Endothelial cell of umbilical vein (primary cell): ENCODE results near the gene MAP3K15. TPM values are rescaled to one million over a fixed set of nuclear protein-coding genes. Genes with fewer than 3 reads are reported as not detected.

Source experiments
- BruUV-seq: library from RNA; stranded (reverse); fragments of 400-500 nt; replicated peaks from 2 replicates; lab custom pipeline; 2021; lab: Mats Ljungman, UMichigan
- CTCF ChIA-PET: fragments of 300-600, 350-600 bp; sonication (Branson Sonifier 250); formaldehyde crosslinking; loops from one replicate; lab custom pipeline; 2021; ENCODE audit warnings: antibody characterized with exemption, inconsistent platforms; lab: Charles Lee
- POLR2A ChIA-PET: fragments of 300-600, 350-600 bp; sonication (Branson Sonifier 250); formaldehyde crosslinking; loops from one replicate; lab custom pipeline; 2021; ENCODE audit warnings: antibody characterized with exemption, inconsistent platforms; lab: Charles Lee
- DNase-seq: peaks from one replicate; pipeline ENCODE4 v3.0.0-alpha.2; 2011; ENCODE audit warnings: low read depth, low spot score
- FAIRE-seq: peaks from 2 replicates; lab custom pipeline; 2011; peaks lifted over from hg19 to GRCh38; lab: Jason Lieb, UNC
- H2AFZ ChIP-seq: 2 replicates; pipeline ENCODE4 v1.6.0; 2012; ENCODE audit warnings: low read depth, low read length, control low read depth, inconsistent platforms
- H3K27ac ChIP-seq: 2 replicates; pipeline ENCODE4 v1.5.1; 2011; ENCODE audit warnings: low read depth, mild to moderate bottlenecking, control low read depth, low read length, moderate library complexity; ENCODE audit not compliant: insufficient read depth
- H3K27me3 ChIP-seq, 2 experiments: 2 replicates each; pipeline versions ENCODE4 v1.6.0 to v1.6.1; 2011; ENCODE audit warnings: low read length in 2 of 2, mixed read lengths in 1 of 2; ENCODE audit not compliant: control insufficient read depth in 2 of 2, insufficient read depth in 2 of 2
- H3K36me3 ChIP-seq, 2 experiments: 2 replicates in 1 of 2; 3 replicates in 1 of 2; pipeline ENCODE4 v1.5.1; 2011; ENCODE audit warnings: low read length in 2 of 2, mild to moderate bottlenecking in 1 of 2, moderate library complexity in 1 of 2; ENCODE audit not compliant: control insufficient read depth in 2 of 2, insufficient read depth in 2 of 2; ENCODE audit errors: extremely low read depth in 1 of 2
- H3K4me1 ChIP-seq: 3 replicates; pipeline ENCODE4 v1.5.1; 2011; ENCODE audit warnings: mild to moderate bottlenecking, low read length; ENCODE audit not compliant: control insufficient read depth, insufficient read depth; ENCODE audit errors: extremely low read depth
- H3K4me2 ChIP-seq: 2 replicates; pipeline ENCODE4 v1.6.1; 2011; ENCODE audit warnings: low read length, control low read depth, mixed read lengths; ENCODE audit not compliant: insufficient read depth
- H3K4me3 ChIP-seq, 3 experiments: fragments of 200-600 bp in 1 of 3; sonication (generic), shearing (Covaris generic) in 1 of 3; replicated peaks in 1 of 3; 2 replicates each; pipeline ENCODE4 v1.5.1; 2011 to 2016; ENCODE audit warnings: control low read depth in 3 of 3, low read length in 3 of 3, mild to moderate bottlenecking in 2 of 3, inconsistent platforms in 1 of 3, low read depth in 1 of 3, moderate library complexity in 1 of 3; ENCODE audit not compliant: insufficient read depth in 1 of 3
- H3K79me2 ChIP-seq: 2 replicates; pipeline ENCODE4 v1.6.0; 2012; ENCODE audit warnings: low read length, inconsistent platforms; ENCODE audit not compliant: control insufficient read depth, insufficient read depth
- H3K9ac ChIP-seq: replicated peaks from 2 replicates; pipeline ENCODE3; 2011; ENCODE audit warnings: low read length, control low read depth; ENCODE audit not compliant: insufficient read depth; ENCODE audit errors: extremely low read depth
- H3K9me1 ChIP-seq: replicated peaks from 3 replicates; pipeline ENCODE4 v1.6.0; 2011; ENCODE audit warnings: mild to moderate bottlenecking, low read length; ENCODE audit not compliant: control insufficient read depth, insufficient read depth; ENCODE audit errors: extremely low read depth
- H3K9me3 ChIP-seq: replicated peaks from 2 replicates; pipeline ENCODE4 v1.5.1; 2012; ENCODE audit warnings: low read length, inconsistent platforms; ENCODE audit not compliant: control insufficient read depth, insufficient read depth
- H4K20me1 ChIP-seq: replicated peaks from 2 replicates; pipeline ENCODE3; 2011; ENCODE audit warnings: mild to moderate bottlenecking, low read length; ENCODE audit not compliant: control insufficient read depth, insufficient read depth; ENCODE audit errors: extremely low read depth
- CTCF ChIP-seq, 2 donors: IDR thresholded peaks; 1 replicate in 1 of 2; 2 replicates in 1 of 2; pipeline ENCODE4 v1.5.1; 2011; ENCODE audit warnings: low read length in 2 of 2, mild to moderate bottlenecking in 2 of 2, moderate library complexity in 2 of 2, control low read depth in 1 of 2, inconsistent platforms in 1 of 2, low read depth in 1 of 2; ENCODE audit not compliant: insufficient read depth in 1 of 2; ENCODE audit errors: extremely low read depth in 1 of 2
- EZH2 ChIP-seq: IDR thresholded peaks from 2 replicates; pipeline ENCODE4 v1.6.1; 2012; ENCODE audit warnings: borderline replicate concordance, low read depth, mild to moderate bottlenecking, moderate library complexity, low read length, inconsistent platforms; ENCODE audit not compliant: severe bottlenecking
- FOS ChIP-seq: IDR thresholded peaks from 2 replicates; pipeline ENCODE4 v1.6.1; 2011; ENCODE audit warnings: mild to moderate bottlenecking, low read length, moderate library complexity, borderline replicate concordance; ENCODE audit not compliant: insufficient read depth
- GATA2 ChIP-seq: IDR thresholded peaks from 2 replicates; pipeline ENCODE4 v1.7.0; 2011; ENCODE audit warnings: low read depth, mild to moderate bottlenecking, moderate library complexity, mixed read lengths, low read length; ENCODE audit not compliant: insufficient read length, insufficient read depth
- JUN ChIP-seq: IDR thresholded peaks from 2 replicates; pipeline ENCODE4 v1.6.1; 2011; ENCODE audit warnings: borderline replicate concordance, low read depth; ENCODE audit not compliant: insufficient read length, insufficient read depth
- MAX ChIP-seq: IDR thresholded peaks from 2 replicates; pipeline ENCODE4 v1.6.1; 2011; ENCODE audit not compliant: insufficient read depth, insufficient read length
- MYC ChIP-seq: IDR thresholded peaks from one replicate; pipeline ENCODE4 v1.6.1; 2011; ENCODE audit warnings: mild to moderate bottlenecking, low read depth, low read length
- POLR2A ChIP-seq: IDR thresholded peaks from 2 replicates; pipeline ENCODE4 v1.6.1; 2012; ENCODE audit warnings: low read depth, mild to moderate bottlenecking, control low read depth, low read length
- POLR2AphosphoS5 ChIP-seq: IDR thresholded peaks from 2 replicates; pipeline ENCODE4 v1.6.1; 2012; ENCODE audit warnings: low read depth, mild to moderate bottlenecking, control low read depth, low read length, moderate library complexity; ENCODE audit not compliant: insufficient read depth
- dilution Hi-C: fragments of 300-500 bp; cut with MboI; formaldehyde crosslinking; loops from one replicate; pipeline ENCODE4 v1.15.0; 2019; ENCODE audit warnings: low sequenced_read_pairs; ENCODE audit not compliant: extremely low pct_ligation_motif_present
- intact Hi-C: fragments of 100-400 bp; cut with micrococcal nuclease; formaldehyde crosslinking; loops from one replicate; pipeline ENCODE4 v1.10.0; 2022
- polyA plus RNA-seq, 4 experiments: library from polyadenylated mRNA; depleted of rRNA in 3 of 4; stranded (reverse) in 3 of 4; unstranded in 1 of 4; fragments of >200 nt; gene quantifications; 2 replicates each; pipeline versions ENCODE4 v1.2.1 to v1.2.3, GENCODE V29; 2011 to 2012; ENCODE audit warnings: missing spikeins in 1 of 4
- total RNA-seq: library from RNA; stranded (reverse); gene quantifications from 2 replicates; pipeline ENCODE4 v1.2.3, GENCODE V29; 2021

Gene MAP3K15
- total and polyA plus RNA-seq, 2 donors (not counting 3 experiments of a cell fraction or from before 2014, with no cell fraction given): 0.01 to 0.09 TPM

- H3K4me2 ChIP-seq: no peak overlapping the region
- ChIA-PET CTCF (no interaction called here), POLR2A (no interaction called here)
- no peaks in the 10 kb centered on the region for H3K4me1 ChIP-seq
- no peak overlapping the region for H3K27ac ChIP-seq
- H3K79me2 ChIP-seq: no peaks in the 10 kb centered on the region
- intact Hi-C loops: loop anchor here (10.0 kb wide), 1 partner anchor 517 kb away; no protein-coding TSS in a partner anchor
- H3K9me1 ChIP-seq: no peaks in the 10 kb centered on the region
- H3K4me3 ChIP-seq: no peak overlapping the region
- H4K20me1 ChIP-seq: no peaks in the 10 kb centered on the region
- no peaks in the 10 kb centered on the region for H3K27me3 ChIP-seq
- H3K36me3 ChIP-seq: no peaks in the 10 kb centered on the region
- dilution Hi-C loops: no loop called here
- no peak overlapping the region for H3K9ac ChIP-seq
- no TSS peak for BruUV-seq
- DNase-seq (no peak), FAIRE-seq (no peak)
- no peak overlapping the region for H2AFZ ChIP-seq
- TF ChIP-seq CTCF (IDR thresholded peaks at IDR 0.05; ENCODE audit: extremely low read depth in 1 of 2, insufficient read depth in 1 of 2, low read depth in 1 of 2, low read length in 2 of 2): no peak
- TF ChIP-seq JUN: no peak
- TF ChIP-seq EZH2: no peak
- no peak for TF ChIP-seq POLR2AphosphoS5
- no peak for TF ChIP-seq POLR2A
- TF ChIP-seq MAX: no peak
- TF ChIP-seq MYC: no peak
- no peak for TF ChIP-seq FOS
- TF ChIP-seq GATA2: no peak
- no peaks in the 10 kb centered on the region for H3K9me3 ChIP-seq
Observed at GRCh38 chrX:19548279-19548678, 33.0 kb upstream of the MAP3K15 start.
